Right lung (tissue), 5 donors: ENCODE measurements around the gene EFS. TPM values are rescaled to one million over a fixed set of nuclear protein-coding genes. Genes with fewer than 3 reads are reported as not detected.

Experiments used
- DNase-seq, 2 donors: peaks; one replicate each; pipeline ENCODE4 v3.0.0-alpha.2; 2013
- polyA plus RNA-seq, 5 donors: library from polyadenylated mRNA; unstranded; fragments of 120-200 nt; gene quantifications; one replicate each; pipeline versions ENCODE4 v1.2.1 to v1.2.3, GENCODE V29; 2013; ENCODE audit warnings: inconsistent platforms in 1 of 5, low replicate concordance in 1 of 5; ENCODE audit not compliant: insufficient read length in 5 of 5, insufficient read depth in 1 of 5

Gene EFS
- polyA plus RNA-seq, 5 donors, result 37.4 to 67.0 (median 49.9) TPM

GRCh38 chr14:23306412-23307145 lies 58.4 kb downstream of the EFS start, which contains the start of gene BCL2L2:
BCL2L2 (plus strand) TSS chr14:23306833; CDS start chr14:23307768, 935 bp downstream.
- DNase-seq, result peak; percentile 91 to 93

Other genes with a start within 250 kb of the EFS start
- gene CEBPE, start 245.9 kb downstream of the EFS start, polyA plus RNA-seq, result under 1 TPM; 0.10 to 0.23 (median 0.16) TPM
- 100 to 1,000 TPM; 107 to 140 (median 126) TPM for gene SLC7A8, start 181.5 kb downstream of the EFS start, polyA plus RNA-seq
- gene RNF212B, start 127.2 kb downstream of the EFS start, polyA plus RNA-seq, result 1 to 10 TPM in 2 of 5 donors, under 1 TPM in 2, not detected in 1; 0.65 to 1.6 (median 1.1) TPM
- gene HOMEZ, start 79.0 kb downstream of the EFS start, polyA plus RNA-seq, result 10 to 100 TPM; 15.2 to 19.3 (median 16.4) TPM
- 10 to 100 TPM; 18.4 to 24.7 (median 22.0) TPM for gene PPP1R3E, start 62.3 kb downstream of the EFS start, polyA plus RNA-seq
- gene BCL2L2, start 58.3 kb downstream of the EFS start, polyA plus RNA-seq, result 10 to 100 TPM; 35.9 to 42.0 (median 37.3) TPM
- gene PABPN1, start 43.7 kb downstream of the EFS start, polyA plus RNA-seq, result 100 to 1,000 TPM; 191 to 227 (median 216) TPM
- gene SLC22A17, start 12.3 kb downstream of the EFS start, polyA plus RNA-seq, result 10 to 100 TPM; 26.1 to 41.7 (median 33.6) TPM
- gene IL25, start 7.6 kb upstream of the EFS start, polyA plus RNA-seq, result not detected
- gene CMTM5, start 11.9 kb upstream of the EFS start, polyA plus RNA-seq, result 1 to 10 TPM; 2.3 to 4.9 (median 3.9) TPM
- gene MYH6, start 43.1 kb upstream of the EFS start, polyA plus RNA-seq, result under 1 TPM in 2 of 5 donors, not detected in 3; 0.03 to 0.18 TPM
- 10 to 100 TPM in 1 of 5 donors, under 1 TPM in 4; 0.06 to 22.5 (median 0.27) TPM for gene MYH7, start 70.5 kb upstream of the EFS start, polyA plus RNA-seq
- gene NGDN, start 104.5 kb upstream of the EFS start, polyA plus RNA-seq, result 10 to 100 TPM; 60.6 to 75.5 (median 64.0) TPM
- 1 to 10 TPM; 4.4 to 6.1 (median 5.0) TPM for gene ZFHX2, start 186.6 kb upstream of the EFS start, polyA plus RNA-seq
- gene THTPA, start 191.1 kb upstream of the EFS start, polyA plus RNA-seq, result 10 to 100 TPM; 10.7 to 15.3 (median 12.1) TPM
- 10 to 100 TPM; 62.8 to 94.1 (median 78.2) TPM for gene AP1G2, start 202.6 kb upstream of the EFS start, polyA plus RNA-seq
- 1 to 10 TPM in 2 of 5 donors, under 1 TPM in 3; 0.69 to 1.2 (median 0.99) TPM for gene JPH4, start 213.6 kb upstream of the EFS start, polyA plus RNA-seq